HepG2 (cell line): ENCODE data around the gene THSD4. TPM values are rescaled to one million over a fixed set of nuclear protein-coding genes. Genes with fewer than 3 reads are reported as not detected.

Source experiments
- ATAC-seq: fragments of 200-7000 bp; cut with Tn5 transposase; 3 replicates; pipeline ENCODE4 v1.9.1; 2020; ENCODE audit warnings: mild to moderate bottlenecking, moderate library complexity
- BruUV-seq: library from RNA; stranded (reverse); fragments of 400-500 nt; replicated peaks from 2 replicates; lab custom pipeline; 2021; lab: Mats Ljungman, UMichigan
- CTCF ChIA-PET: fragments of 300-600 bp; formaldehyde crosslinking; extraction: SDS; loops from one replicate; lab custom pipeline; 2021; ENCODE audit warnings: low total read pairs, inconsistent platforms, low intra/inter-chr PET ratio; lab: Yijun Ruan, JAX
- POLR2A ChIA-PET: fragments of 350-600 bp; sonication (Branson Sonifier 250); formaldehyde crosslinking; loops from one replicate; lab custom pipeline; 2020; ENCODE audit warnings: antibody characterized with exemption, inconsistent platforms; lab: Yijun Ruan, JAX
- DNase-seq: peaks from one replicate; pipeline ENCODE4 v3.0.0-alpha.2; 2015; ENCODE audit warnings: low spot score
- FAIRE-seq: peaks from 3 replicates; lab custom pipeline; 2011; peaks lifted over from hg19 to GRCh38; lab: Jason Lieb, UNC
- H2AFZ ChIP-seq: one replicate; pipeline ENCODE4 v1.6.1; 2011; ENCODE audit warnings: low read length, inconsistent platforms
- H3K27ac ChIP-seq: fragments of 300-600 bp; 3 replicates; pipeline ENCODE4 v1.8.0; 2011; ENCODE audit warnings: mixed run types, mild to moderate bottlenecking, mixed read lengths, low read length, inconsistent platforms; ENCODE audit not compliant: insufficient read depth; ENCODE audit errors: extremely low read length
- H3K27me3 ChIP-seq, 2 experiments: fragments of 200-600 bp in 1 of 2; 2 replicates in 1 of 2; 3 replicates in 1 of 2; pipeline versions ENCODE4 v1.6.0 to v1.8.0; 2011; ENCODE audit warnings: low read length in 2 of 2, mild to moderate bottlenecking in 2 of 2, moderate library complexity in 2 of 2, inconsistent platforms in 1 of 2; ENCODE audit not compliant: insufficient read depth in 2 of 2, control insufficient read depth in 1 of 2
- H3K36me3 ChIP-seq, 2 experiments: fragments of 200-600 bp in 1 of 2; replicated peaks in 1 of 2; 2 replicates in 1 of 2; 3 replicates in 1 of 2; pipeline versions ENCODE4 v1.5.1 to v1.8.0; 2011; ENCODE audit warnings: low read length in 2 of 2, inconsistent platforms in 1 of 2; ENCODE audit not compliant: insufficient read depth in 2 of 2, control insufficient read depth in 1 of 2
- H3K4me1 ChIP-seq: 2 replicates; pipeline ENCODE4 v1.5.1; 2012; ENCODE audit warnings: low read length, inconsistent platforms; ENCODE audit not compliant: insufficient read depth
- H3K4me2 ChIP-seq: 2 replicates; pipeline ENCODE4 v1.6.0; 2011; ENCODE audit warnings: low read depth, low read length, inconsistent platforms
- H3K4me3 ChIP-seq, 3 experiments: fragments of 200-600 bp in 1 of 3; sonication (generic), shearing (Covaris generic) in 1 of 3; replicated peaks in 1 of 3; 2 replicates each; pipeline ENCODE4 v1.5.1; 2011 to 2016; ENCODE audit warnings: low read length in 3 of 3, inconsistent platforms in 2 of 3, low read depth in 2 of 3, mild to moderate bottlenecking in 2 of 3, control low read depth in 1 of 3, mixed read lengths in 1 of 3; ENCODE audit not compliant: insufficient read depth in 1 of 3
- H3K79me2 ChIP-seq: one replicate; pipeline ENCODE4 v1.6.1; 2011; ENCODE audit warnings: low read length, inconsistent platforms; ENCODE audit not compliant: insufficient read depth
- H3K9ac ChIP-seq: 2 replicates; pipeline ENCODE4 v1.6.0; 2011; ENCODE audit warnings: mild to moderate bottlenecking, low read depth, low read length, inconsistent platforms; ENCODE audit not compliant: insufficient read depth
- H3K9me3 ChIP-seq: 2 replicates; pipeline ENCODE4 v1.5.1; 2012; ENCODE audit warnings: mild to moderate bottlenecking, low read length
- H4K20me1 ChIP-seq: 2 replicates; pipeline ENCODE4 v1.6.0; 2011; ENCODE audit warnings: inconsistent platforms, mild to moderate bottlenecking, low read length, moderate library complexity; ENCODE audit not compliant: insufficient read depth
- ARID5B ChIP-seq: IDR thresholded peaks from 2 replicates; pipeline ENCODE4 v1.4.0; 2020; ENCODE audit warnings: mild to moderate bottlenecking, missing genetic modification reagents
- ATF1 ChIP-seq: IDR thresholded peaks from 2 replicates; pipeline ENCODE4 v1.6.1; 2016; ENCODE audit warnings: mild to moderate bottlenecking, control low read depth
- ATF7-NPFF ChIP-seq: sonication (generic); formaldehyde crosslinking; IDR thresholded peaks from 2 replicates; pipeline ENCODE4 v1.8.1; 2023; ENCODE audit warnings: mild to moderate bottlenecking, low read depth, missing genetic modification reagents, moderate library complexity
- BCL6 ChIP-seq: IDR thresholded peaks from 2 replicates; pipeline ENCODE4 v1.6.1; 2016; ENCODE audit warnings: missing genetic modification reagents, missing compliant biosample characterization
- GATAD2A ChIP-seq: IDR thresholded peaks from 2 replicates; pipeline ENCODE4 v1.6.1; 2016
- GTF2F1 ChIP-seq: fragments of 150-350 bp; IDR thresholded peaks from 2 replicates; pipeline ENCODE4 v1.6.1; 2014; ENCODE audit warnings: low read length
- PHF8 ChIP-seq: sonication (generic); formaldehyde crosslinking; IDR thresholded peaks from 2 replicates; pipeline ENCODE4 v1.5.0; 2020; ENCODE audit warnings: missing genetic modification reagents
- POGZ ChIP-seq: sonication (generic); formaldehyde crosslinking; IDR thresholded peaks from 2 replicates; pipeline ENCODE4 v1.4.0; 2020; ENCODE audit warnings: mild to moderate bottlenecking, missing genetic modification reagents
- RARA ChIP-seq: IDR thresholded peaks from 2 replicates; pipeline ENCODE4 v1.6.1; 2016; ENCODE audit warnings: missing genetic modification reagents, missing compliant biosample characterization
- RBM39 ChIP-seq: fragments of 200-400 bp; formaldehyde crosslinking; IDR thresholded peaks from one replicate; pipeline ENCODE4 v1.6.1; 2018; ENCODE audit warnings: antibody characterized with exemption, mild to moderate bottlenecking, low read depth, low read length; ENCODE audit not compliant: poor library complexity, severe bottlenecking
- SIX1 ChIP-seq: sonication (generic); formaldehyde crosslinking; IDR thresholded peaks from 2 replicates; pipeline ENCODE4 v1.4.0; 2020; ENCODE audit warnings: missing genetic modification reagents, borderline replicate concordance
- SNAPC2 ChIP-seq: sonication (generic); formaldehyde crosslinking; IDR thresholded peaks from 2 replicates; pipeline ENCODE4 v1.8.1; 2022; ENCODE audit warnings: mild to moderate bottlenecking, missing genetic modification reagents
- TBP ChIP-seq: sonication (generic); formaldehyde crosslinking; IDR thresholded peaks from 2 replicates; pipeline ENCODE4 v1.5.0; 2020; ENCODE audit warnings: missing genetic modification reagents
- U2AF2 ChIP-seq: fragments of 200-400 bp; formaldehyde crosslinking; IDR thresholded peaks from 2 replicates; pipeline ENCODE4 v1.6.1; 2017; ENCODE audit warnings: low read depth, mild to moderate bottlenecking, low read length
- ZC3H13 ChIP-seq: sonication (generic); formaldehyde crosslinking; IDR thresholded peaks from 2 replicates; pipeline ENCODE4 v1.8.1; 2023; ENCODE audit warnings: mild to moderate bottlenecking, missing genetic modification reagents, moderate library complexity
- ZNF101 ChIP-seq: sonication (generic); formaldehyde crosslinking; IDR thresholded peaks from 2 replicates; pipeline ENCODE4 v1.4.0; 2020; ENCODE audit warnings: mild to moderate bottlenecking, low read depth, missing genetic modification reagents, borderline replicate concordance
- WGBS: methylation state at CpG from one replicate; pipeline ENCODE4 v1.1.6; 2017; ENCODE audit warnings: low lambda C conversion rate; 5-methylcytosine and 5-hydroxymethylcytosine counted together
- in situ Hi-C: cut with HindIII; loops from 2 replicates; pipeline ENCODE4 v1.10.0; 2017; ENCODE audit warnings: low pct_unique_long_range_greater_than_20kb; ENCODE audit not compliant: extremely low pct_ligation_motif_present
- intact Hi-C: fragments of 100-400 bp; cut with micrococcal nuclease; formaldehyde crosslinking; loops from one replicate; pipeline ENCODE4 v1.10.0; 2022; ENCODE audit not compliant: unreplicated experiment
- polyA plus RNA-seq, 8 experiments: library from polyadenylated mRNA; depleted of rRNA in 3 of 8; stranded (reverse) in 7 of 8; unstranded in 1 of 8; fragments of >200 nt; fragmentation: Illumina TruSeq in 4 of 8; extraction: Trizol in 4 of 8; gene quantifications; 2 replicates each; pipeline versions ENCODE4 v1.2.1 to v1.2.3, GENCODE V29; 2011 to 2016; ENCODE audit warnings: low read depth in 4 of 8, missing spikeins in 1 of 8, mixed read lengths in 1 of 8; ENCODE audit not compliant: insufficient read depth in 1 of 8
- total RNA-seq, 5 experiments: library from RNA; depleted of rRNA; stranded (reverse); fragments of >200 nt; fragmentation: Illumina TruSeq; extraction: Trizol; gene quantifications; 2 replicates each; pipeline ENCODE4 v1.2.3, GENCODE V29; 2016; ENCODE audit warnings: low read depth in 1 of 5
- TF ChIP-seq, protein P1 (sequence below): sonication (generic); formaldehyde crosslinking; IDR thresholded peaks from 2 replicates; pipeline ENCODE4 v1.8.1; 2023; ENCODE audit warnings: mild to moderate bottlenecking, missing genetic modification reagents, borderline replicate concordance
- TF ChIP-seq, protein P2 (sequence below): sonication (generic); formaldehyde crosslinking; IDR thresholded peaks from 2 replicates; pipeline ENCODE4 v1.8.0; 2022; ENCODE audit warnings: mild to moderate bottlenecking, missing genetic modification reagents, borderline replicate concordance
- TF ChIP-seq, protein P3 (sequence below): sonication (generic); IDR thresholded peaks from 2 replicates; pipeline ENCODE4 v1.6.1; 2016; ENCODE audit warnings: low read depth, borderline replicate concordance
- TF ChIP-seq, protein P4 (sequence below): IDR thresholded peaks from 2 replicates; pipeline ENCODE4 v1.6.1; 2016; ENCODE audit warnings: mild to moderate bottlenecking, missing biosample characterization, missing genetic modification reagents

Gene THSD4
- total and polyA plus RNA-seq, 2 of the 13 experiments (the other 11 are each of a cell fraction or from before 2014, with no cell fraction given): 0.07 to 0.21 TPM

GRCh38 chr15:71654720-71655174 is 539.5 kb downstream of the THSD4 start:
- Histone ChIP-seq H3K4me2 (peak overlapping the region; percentile 50), H4K20me1 (no peaks in the 10 kb centered on the region), H3K27me3 (no peaks in the 10 kb centered on the region), H3K36me3 (no peaks in the 10 kb centered on the region), H2AFZ (no peak overlapping the region), H3K79me2 (no peaks in the 10 kb centered on the region), H3K4me3 (no peak overlapping the region; a peak in 1 of 6 replicates), H3K4me1 (peaks cover 85% of the 10 kb centered on the region), H3K9me3 (no peaks in the 10 kb centered on the region), H3K9ac (no peak overlapping the region), H3K27ac (peak overlapping the region; percentile 23)
- intact Hi-C loops (no loop called here), in situ Hi-C loops (no loop called here)
- 59% methylated on average over 3 of the region's 3 CpGs for WGBS
- ChIA-PET CTCF (no interaction called here), POLR2A (no interaction called here)
- DNase-seq: peak; percentile 24
- no TSS peak for BruUV-seq
- no peak for FAIRE-seq
- peak; percentile 79 for ATAC-seq
- no peak for TF ChIP-seq ZNF101 (CRISPR knock-in tag)
- peak; percentile 54; the same call in 1 of the 2 replicates for TF ChIP-seq RARA (CRISPR knock-in tag)
- no peak for TF ChIP-seq U2AF2
- TF ChIP-seq, protein P1, sequence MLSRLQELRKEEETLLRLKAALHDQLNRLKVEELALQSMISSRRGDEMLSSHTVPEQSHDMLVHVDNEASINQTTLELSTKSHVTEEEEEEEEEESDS (CRISPR knock-in tag): no peak
- peak; percentile 29; the same call in 1 of the 2 replicates for TF ChIP-seq SNAPC2 (CRISPR knock-in tag)
- TF ChIP-seq, protein P2, sequence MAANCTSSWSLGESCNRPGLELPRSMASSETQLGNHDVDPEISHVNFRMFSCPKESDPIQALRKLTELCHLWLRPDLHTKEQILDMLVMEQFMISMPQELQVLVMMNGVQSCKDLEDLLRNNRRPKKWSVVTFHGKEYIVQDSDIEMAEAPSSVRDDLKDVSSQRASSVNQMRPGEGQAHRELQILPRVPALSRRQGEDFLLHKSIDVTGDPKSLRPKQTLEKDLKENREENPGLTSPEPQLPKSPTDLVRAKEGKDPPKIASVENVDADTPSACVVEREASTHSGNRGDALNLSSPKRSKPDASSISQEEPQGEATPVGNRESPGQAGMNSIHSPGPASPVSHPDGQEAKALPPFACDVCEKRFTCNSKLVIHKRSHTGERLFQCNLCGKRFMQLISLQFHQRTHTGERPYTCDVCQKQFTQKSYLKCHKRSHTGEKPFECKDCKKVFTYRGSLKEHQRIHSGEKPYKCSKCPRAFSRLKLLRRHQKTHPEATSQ (CRISPR knock-in tag): 0 out of 2 replicates have a peak, but pooled peaks have one; percentile 29
- TF ChIP-seq, protein P3, sequence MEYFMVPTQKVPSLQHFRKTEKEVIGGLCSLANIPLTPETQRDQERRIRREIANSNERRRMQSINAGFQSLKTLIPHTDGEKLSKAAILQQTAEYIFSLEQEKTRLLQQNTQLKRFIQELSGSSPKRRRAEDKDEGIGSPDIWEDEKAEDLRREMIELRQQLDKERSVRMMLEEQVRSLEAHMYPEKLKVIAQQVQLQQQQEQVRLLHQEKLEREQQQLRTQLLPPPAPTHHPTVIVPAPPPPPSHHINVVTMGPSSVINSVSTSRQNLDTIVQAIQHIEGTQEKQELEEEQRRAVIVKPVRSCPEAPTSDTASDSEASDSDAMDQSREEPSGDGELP: peak; percentile 15; the same call in 1 of the 2 replicates
- peak; percentile 28; the same call in 1 of the 2 replicates for TF ChIP-seq GATAD2A
- TF ChIP-seq, protein P4, sequence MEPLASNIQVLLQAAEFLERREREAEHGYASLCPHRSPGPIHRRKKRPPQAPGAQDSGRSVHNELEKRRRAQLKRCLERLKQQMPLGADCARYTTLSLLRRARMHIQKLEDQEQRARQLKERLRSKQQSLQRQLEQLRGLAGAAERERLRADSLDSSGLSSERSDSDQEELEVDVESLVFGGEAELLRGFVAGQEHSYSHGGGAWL (CRISPR knock-in tag): no peak
- TF ChIP-seq SIX1 (CRISPR knock-in tag): no peak
- no peak for TF ChIP-seq ATF1 (CRISPR knock-in tag)
- no peak for TF ChIP-seq GTF2F1
- peak; percentile 9; the same call in 1 of the 2 replicates for TF ChIP-seq ARID5B (CRISPR knock-in tag)
- peak; percentile 13; the same call in 1 of the 2 replicates for TF ChIP-seq POGZ
- TF ChIP-seq BCL6 (CRISPR knock-in tag): peak; percentile 61; the same call in 1 of the 2 replicates
- TF ChIP-seq ATF7-NPFF (CRISPR knock-in tag): no peak
- TF ChIP-seq PHF8 (CRISPR knock-in tag): no peak
- no peak for TF ChIP-seq TBP (CRISPR knock-in tag)
- TF ChIP-seq RBM39: no peak
- no peak for TF ChIP-seq ZC3H13
